Lower leg skin (tissue), 4 donors: ENCODE measurements around the gene SVIL. TPM values are rescaled to one million over a fixed set of nuclear protein-coding genes. Genes with fewer than 3 reads are reported as not detected.

Experiments
- DNase-seq, 2 donors: peaks; one replicate each; pipeline ENCODE4 v3.0.0-alpha.2; 2019; ENCODE audit warnings: low spot score in 2 of 2
- H3K4me3 ChIP-seq: fragments of 200-600 bp; sonication (generic); 2 replicates; pipeline ENCODE4 v1.5.1; 2017; ENCODE audit warnings: mild to moderate bottlenecking, low read depth; ENCODE audit not compliant: poor library complexity, severe bottlenecking
- POLR2A ChIP-seq, 2 donors: fragments of 450-650 bp; IDR thresholded peaks; one replicate each; pipeline ENCODE4 v1.6.1; 2016 to 2017; ENCODE audit warnings: antibody characterized with exemption in 2 of 2, mild to moderate bottlenecking in 1 of 2, moderate library complexity in 1 of 2
- WGBS, 2 donors: methylation state at CpG; one replicate each; pipeline ENCODE4 v1.1.5; 2018; 5-methylcytosine and 5-hydroxymethylcytosine counted together
- intact Hi-C: fragments of 100-400 bp; cut with DNase I; formaldehyde crosslinking; loops from one replicate; pipeline ENCODE4 v1.15.0; 2023; ENCODE audit warnings: low total_unique reads
- total RNA-seq, 4 donors: library from RNA; depleted of rRNA; stranded (reverse); fragments of >200 nt; gene quantifications; one replicate each; pipeline ENCODE4 v1.1.0, GENCODE V29; 2016
- TF ChIP-seq, protein P1 (sequence below), 3 donors: fragments of 450-650 bp; IDR thresholded peaks; one replicate each; pipeline ENCODE4 v1.5.1; 2016; ENCODE audit warnings: antibody characterized with exemption in 3 of 3, mild to moderate bottlenecking in 3 of 3, moderate library complexity in 2 of 3

Gene SVIL
- total RNA-seq, 4 donors from 2014 or later, result 49.0 to 91.0 (median 74.4) TPM

DNA sequence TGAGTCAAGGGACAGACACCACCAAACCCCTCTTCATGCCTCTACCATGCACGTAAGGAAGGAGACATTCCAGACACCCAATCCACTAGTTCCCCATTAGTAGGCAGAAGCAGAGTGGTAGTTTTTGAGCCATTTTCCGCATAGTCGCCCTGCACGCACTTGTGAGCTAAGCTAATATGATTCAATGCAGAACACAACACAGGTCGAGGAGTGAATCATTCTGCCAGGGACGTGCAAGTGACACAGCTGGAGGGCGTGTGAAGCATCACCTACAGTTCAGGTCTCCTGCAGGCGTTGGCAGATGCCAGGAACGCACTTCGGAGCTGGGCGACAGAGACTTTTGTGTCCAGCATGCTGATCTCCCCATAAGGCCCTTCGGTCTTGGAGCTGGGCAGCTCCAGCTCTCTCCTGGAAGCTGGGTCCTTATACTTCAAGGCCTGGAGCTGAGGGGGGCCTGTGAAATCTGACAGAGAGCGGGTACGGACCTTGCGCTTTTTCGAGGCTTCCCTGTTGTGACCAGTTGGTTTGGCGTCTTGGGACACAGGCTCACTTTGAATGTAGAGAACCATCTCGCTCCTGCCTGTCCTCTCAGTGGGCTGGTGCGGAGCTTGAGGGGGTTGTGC lies 102.4 kb downstream of the SVIL start:
- WGBS, 2 donors, result 87 to 88% methylated on average over 19 of the region's 19 CpGs
- peak in 1 of 2 donors; percentile 59 for DNase-seq
- no peak for TF ChIP-seq POLR2A (IDR thresholded peaks at IDR 0.05)
- intact Hi-C loops, result no loop called here
- no peak overlapping the region for H3K4me3 ChIP-seq

DNA sequence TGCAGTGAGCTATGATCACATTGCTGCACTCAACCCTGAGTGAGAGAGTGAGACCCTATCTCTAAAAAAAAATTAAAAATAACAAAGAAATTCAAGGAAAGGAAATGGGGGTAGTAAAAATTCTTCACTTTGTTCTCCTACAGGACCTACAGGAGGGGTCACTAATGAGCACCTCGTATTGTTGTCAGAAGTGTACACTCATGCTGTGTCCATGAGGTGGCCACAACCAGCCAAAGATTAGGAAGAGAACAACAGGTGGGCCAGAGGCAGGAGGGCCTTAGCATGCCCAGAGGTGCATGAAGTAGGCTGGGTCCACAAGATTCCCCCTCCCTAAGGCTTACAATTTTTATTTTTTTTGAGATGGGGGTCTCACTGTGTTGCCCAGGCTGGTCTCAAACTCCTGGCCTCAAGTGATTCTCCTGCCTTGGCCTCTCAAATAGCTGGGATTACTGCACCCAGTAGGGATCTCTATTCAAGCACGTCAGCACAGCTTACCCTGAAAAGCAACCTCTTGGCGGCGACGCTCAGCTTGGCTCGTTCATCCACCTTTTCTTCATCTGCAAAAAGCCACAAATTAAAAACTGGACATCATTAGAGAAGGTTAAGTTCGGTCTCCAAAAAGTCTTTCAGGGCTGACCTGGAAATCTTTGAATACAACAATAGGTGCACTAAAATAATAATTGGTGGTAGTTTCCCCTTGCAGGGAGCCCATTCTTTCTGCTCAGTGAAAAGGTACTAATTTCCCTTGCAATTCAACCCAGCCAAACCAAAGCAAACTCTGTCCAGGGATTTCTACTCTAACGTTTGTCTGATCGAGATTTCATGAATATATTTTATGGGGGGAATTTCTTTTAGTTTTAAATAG lies 104.4 kb downstream of the SVIL start:
- TF ChIP-seq, protein P1, sequence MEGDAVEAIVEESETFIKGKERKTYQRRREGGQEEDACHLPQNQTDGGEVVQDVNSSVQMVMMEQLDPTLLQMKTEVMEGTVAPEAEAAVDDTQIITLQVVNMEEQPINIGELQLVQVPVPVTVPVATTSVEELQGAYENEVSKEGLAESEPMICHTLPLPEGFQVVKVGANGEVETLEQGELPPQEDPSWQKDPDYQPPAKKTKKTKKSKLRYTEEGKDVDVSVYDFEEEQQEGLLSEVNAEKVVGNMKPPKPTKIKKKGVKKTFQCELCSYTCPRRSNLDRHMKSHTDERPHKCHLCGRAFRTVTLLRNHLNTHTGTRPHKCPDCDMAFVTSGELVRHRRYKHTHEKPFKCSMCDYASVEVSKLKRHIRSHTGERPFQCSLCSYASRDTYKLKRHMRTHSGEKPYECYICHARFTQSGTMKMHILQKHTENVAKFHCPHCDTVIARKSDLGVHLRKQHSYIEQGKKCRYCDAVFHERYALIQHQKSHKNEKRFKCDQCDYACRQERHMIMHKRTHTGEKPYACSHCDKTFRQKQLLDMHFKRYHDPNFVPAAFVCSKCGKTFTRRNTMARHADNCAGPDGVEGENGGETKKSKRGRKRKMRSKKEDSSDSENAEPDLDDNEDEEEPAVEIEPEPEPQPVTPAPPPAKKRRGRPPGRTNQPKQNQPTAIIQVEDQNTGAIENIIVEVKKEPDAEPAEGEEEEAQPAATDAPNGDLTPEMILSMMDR (IDR thresholded peaks at IDR 0.05), result no peak
- no peak for TF ChIP-seq POLR2A (IDR thresholded peaks at IDR 0.05)
- peak in 1 of 2 donors; percentile 23 for DNase-seq
- H3K4me3 ChIP-seq, result no peak overlapping the region
- WGBS, 2 donors, result 81% methylated on average over 9 of the region's 9 CpGs
- intact Hi-C loops, result no loop called here

DNA sequence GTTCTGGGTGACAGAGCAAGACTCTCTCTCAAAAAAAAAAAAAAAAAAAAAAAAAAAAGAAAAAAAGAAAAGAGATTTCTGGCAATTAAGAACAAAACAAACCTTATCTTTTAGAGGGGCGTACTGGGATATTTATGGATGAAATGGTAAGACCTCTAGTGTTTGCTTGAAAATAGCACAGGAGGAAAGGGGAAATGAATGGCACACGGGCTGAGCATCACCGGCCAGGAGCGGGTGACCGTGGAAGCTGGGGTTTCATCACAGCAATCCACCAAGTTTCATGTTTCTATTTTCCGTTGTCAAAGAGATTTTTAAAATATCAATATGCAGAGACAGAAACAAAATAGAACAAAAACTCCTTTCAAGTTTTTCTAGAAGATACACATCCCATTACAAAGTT lies 105.6 kb downstream of the SVIL start:
- H3K4me3 ChIP-seq, result no peak overlapping the region
- TF ChIP-seq POLR2A (IDR thresholded peaks at IDR 0.05), result no peak
- TF ChIP-seq, protein P1 (IDR thresholded peaks at IDR 0.05), result no peak
- 88 to 94% methylated on average over 6 of the region's 6 CpGs for WGBS, 2 donors
- intact Hi-C loops, result no loop called here
- no peak for DNase-seq

DNA sequence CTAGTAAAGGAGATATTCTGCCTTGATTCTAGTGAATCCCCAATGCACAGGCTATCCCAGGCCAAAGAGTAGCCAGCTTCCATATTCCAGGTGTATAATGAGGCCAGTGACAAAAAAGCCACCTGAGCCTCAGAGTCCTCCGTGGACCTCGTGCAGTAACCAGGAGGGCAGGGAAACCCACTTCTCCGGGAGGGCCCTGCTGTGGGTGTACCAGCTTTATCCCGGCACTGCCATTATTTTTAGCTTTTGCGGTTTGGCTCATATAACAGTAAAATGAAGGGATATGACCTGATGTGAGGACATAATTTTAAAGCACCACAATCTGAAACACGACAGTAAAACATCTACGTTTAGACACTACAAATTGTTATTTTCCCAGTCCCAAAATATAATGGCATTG lies 109.0 kb downstream of the SVIL start:
- no peak for TF ChIP-seq POLR2A (IDR thresholded peaks at IDR 0.05)
- TF ChIP-seq, protein P1 (IDR thresholded peaks at IDR 0.05), result no peak
- intact Hi-C loops, result no loop called here
- no peak overlapping the region for H3K4me3 ChIP-seq
- peak in 1 of 2 donors; percentile 29 for DNase-seq
- 85 to 90% methylated on average over 7 of the region's 7 CpGs for WGBS, 2 donors

DNA sequence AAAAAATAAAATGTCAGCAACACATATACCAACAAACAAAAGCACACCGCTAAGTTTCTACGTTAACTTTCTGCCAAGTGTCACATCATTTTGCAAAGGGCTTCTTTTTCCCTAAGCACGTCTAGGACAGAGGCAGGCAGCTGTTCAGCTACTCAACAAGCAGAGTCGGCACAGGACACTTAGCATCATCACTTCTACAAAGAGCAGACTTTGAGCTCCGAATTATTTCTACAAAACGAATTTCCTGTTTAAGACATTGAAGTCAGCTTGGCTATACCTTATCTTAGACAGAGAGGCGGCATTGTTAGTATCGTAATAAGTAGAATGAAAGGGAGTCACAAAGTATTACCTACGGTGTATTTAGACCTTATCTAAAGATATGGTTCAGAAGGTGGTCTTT lies 110.1 kb downstream of the SVIL start:
- intact Hi-C loops, result no loop called here
- peak in 1 of 2 donors; percentile 28 for DNase-seq
- no peak overlapping the region for H3K4me3 ChIP-seq
- WGBS, 2 donors, result 88% methylated on average over 9 of the region's 9 CpGs
- TF ChIP-seq, protein P1 (IDR thresholded peaks at IDR 0.05), result no peak
- TF ChIP-seq POLR2A (IDR thresholded peaks at IDR 0.05), result no peak

DNA sequence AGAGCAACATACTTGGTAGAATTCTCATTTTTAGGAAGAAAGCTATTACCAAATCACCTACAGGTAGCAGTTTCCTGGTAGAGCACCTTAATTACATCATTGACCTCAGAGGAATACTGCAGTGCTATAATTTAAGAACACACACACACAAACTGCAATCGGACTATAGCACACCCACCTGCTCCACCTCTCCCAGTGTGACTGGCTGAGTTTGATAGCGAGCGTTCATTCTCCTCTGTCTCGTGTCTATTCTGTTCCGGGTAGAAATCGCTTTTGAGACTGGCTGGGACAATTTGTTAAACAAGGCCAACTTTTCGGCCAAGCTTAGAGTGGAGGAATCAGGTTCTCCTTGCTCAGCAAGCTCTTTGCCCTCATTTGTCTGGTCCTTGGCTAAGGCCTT lies 110.5 kb downstream of the SVIL start:
- whole genome bisulfite sequencing, 2 donors, result 92 to 96% methylated on average over 7 of the region's 7 CpGs
- intact Hi-C loops, result no loop called here
- H3K4me3 ChIP-seq, result no peak overlapping the region
- peak in 1 of 2 donors; percentile 14 for DNase-seq
- TF ChIP-seq, protein P1 (IDR thresholded peaks at IDR 0.05), result no peak
- no peak for TF ChIP-seq POLR2A (IDR thresholded peaks at IDR 0.05)
